ENCODE data around the gene PPP3R1.
"Not testable (repeated sequence)": the region's sequence is repeated elsewhere in the genome, so short reads cannot be mapped to it uniquely, and the experiment has no call there.

PPP3R1 gene

DNA sequence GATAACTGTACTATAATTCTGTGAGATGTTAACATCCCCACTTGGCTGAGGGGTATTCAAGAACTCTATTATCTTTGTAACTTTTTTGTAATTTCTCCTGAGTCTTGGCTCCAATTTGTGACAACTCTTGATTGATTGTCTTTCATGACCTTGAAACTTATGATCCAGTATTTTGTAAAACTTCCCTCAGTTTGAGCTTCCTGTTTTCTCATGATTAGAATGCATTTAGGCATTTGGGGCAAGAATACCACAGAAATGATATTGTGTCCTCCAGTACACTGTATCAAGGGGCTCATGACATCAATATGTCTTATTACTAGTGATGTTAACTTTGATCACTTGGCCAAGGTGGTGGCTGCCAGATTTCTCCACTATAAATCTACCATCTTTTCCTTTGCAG lies 57.2 kb downstream of the PPP3R1 start:
- Histone ChIP-seq H3K4me3 (no peak overlapping the region), H3K27ac (peak overlapping the region in 1 of 21 experiments; percentile 8)

DNA sequence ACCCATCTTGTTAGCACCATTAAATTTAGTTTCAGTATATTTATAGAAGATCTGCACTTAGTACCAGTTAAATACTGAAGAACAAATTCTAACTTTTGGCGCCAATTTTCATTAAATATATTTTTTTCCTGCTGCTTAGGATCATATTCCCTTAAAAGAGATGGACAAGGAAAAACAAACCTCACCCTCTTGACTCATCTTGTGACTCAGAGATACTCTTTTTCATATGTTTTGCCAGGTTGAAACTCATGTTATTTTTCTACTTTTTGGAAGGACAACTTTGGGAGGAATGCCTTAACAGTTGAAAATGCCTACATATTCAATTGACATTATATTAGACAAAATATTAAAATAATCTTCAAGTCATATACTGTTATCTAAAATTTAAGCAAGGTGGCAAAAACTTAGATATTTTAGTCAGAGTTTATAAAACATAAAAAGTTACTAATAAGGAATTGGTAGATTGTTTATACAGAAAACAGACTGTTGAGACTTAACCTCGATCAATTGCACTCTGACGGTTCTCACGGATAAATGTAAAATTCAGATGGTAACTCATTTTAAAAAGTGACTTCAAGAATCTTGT lies 58.5 kb downstream of the PPP3R1 start:
- H3K27ac ChIP-seq, result no peak overlapping the region
- H3K4me3 ChIP-seq, result no peak overlapping the region

DNA sequence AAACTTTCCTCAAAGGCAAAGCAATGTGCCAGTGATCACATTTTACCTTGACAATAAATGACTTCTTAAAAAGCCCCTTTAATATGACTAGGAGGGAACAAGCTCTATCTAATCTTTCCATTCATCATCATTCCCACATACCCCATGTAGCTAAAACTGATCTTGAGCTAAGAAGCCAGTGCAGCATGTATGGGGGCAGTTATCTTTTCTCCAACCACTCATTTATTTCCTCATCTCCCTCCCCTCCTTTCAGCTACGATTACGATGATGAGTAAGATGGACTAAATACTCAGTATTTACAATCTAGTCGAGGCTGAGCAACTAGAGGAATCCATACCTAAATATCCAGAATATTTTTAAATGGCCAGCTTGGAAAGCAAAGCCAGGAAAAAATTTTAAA lies 59.2 kb downstream of the PPP3R1 start:
- Histone ChIP-seq H3K4me3 (no peak overlapping the region), H3K27ac (no peak overlapping the region)

DNA sequence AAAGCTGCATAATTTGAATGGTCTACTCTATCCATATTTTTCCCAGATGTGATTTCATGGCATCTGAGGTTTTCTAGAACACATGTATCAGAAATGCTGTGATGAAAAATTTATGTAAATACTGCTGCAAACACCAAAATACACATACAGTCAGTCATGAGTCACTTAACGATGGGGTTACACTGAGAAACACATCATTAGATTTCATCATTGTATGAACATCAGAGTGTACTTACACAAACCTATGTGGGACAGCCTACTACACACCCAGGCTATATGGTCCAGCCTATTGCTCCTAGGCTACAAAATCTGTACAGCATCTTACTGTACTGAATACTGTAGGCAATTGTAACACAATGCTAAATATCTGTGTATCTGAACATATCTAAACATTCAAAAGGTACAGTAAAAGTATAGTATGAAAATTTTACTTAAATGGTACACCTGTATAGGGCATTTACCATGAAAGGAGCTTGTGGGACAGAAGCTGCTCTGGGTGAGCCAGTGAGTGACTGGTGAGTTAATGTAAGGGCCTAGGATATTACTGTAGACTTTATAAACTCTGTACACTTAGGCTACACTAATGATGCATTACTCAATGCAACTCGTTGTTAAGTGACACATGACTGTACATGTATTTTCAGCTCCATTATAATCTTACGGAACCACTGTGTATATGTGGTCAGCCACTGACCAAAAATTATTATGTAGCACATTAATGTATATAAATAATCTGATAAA lies 61.2 kb downstream of the PPP3R1 start:
- H3K27ac ChIP-seq, result no peak overlapping the region

DNA sequence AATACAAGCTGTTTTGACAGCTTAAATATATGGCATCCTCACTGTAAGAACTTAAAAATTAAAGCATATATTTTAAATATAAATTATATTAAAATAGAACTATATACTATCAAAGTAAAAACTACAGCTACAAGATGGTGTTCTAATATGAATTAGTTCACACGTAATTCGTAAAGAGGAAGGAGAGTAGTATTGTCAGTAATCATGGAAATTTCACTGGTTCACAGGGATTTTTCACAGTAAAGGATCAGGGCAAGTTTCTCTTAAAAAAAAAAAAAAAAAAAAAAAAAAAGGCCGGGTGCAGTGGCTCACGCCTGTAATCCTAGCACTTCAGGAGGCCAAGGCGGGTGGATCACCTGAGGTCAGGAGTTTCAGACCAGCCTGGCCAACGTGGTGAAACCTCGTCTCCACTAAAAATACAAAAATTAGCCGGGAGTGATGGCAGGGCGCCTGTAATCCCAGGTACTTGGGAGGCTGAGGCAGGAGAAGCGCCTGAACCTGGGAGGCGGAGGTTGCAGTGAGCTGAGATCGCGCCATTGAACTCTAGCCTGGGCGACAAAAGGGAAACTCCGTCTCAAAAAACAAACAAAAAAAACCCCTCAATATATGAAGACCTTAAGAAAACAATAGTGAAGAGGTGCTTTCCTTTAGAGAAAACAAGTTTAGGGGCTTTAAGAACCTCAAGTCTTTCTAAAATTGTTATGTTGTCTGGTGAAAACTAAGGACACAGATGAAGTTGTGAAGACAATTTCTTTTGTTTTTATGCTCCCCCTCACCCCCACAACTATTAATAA lies 62.1 kb downstream of the PPP3R1 start:
- Histone ChIP-seq H3K4me3 (no peak overlapping the region), H3K27ac (peak overlapping the region in 1 of 21 experiments; percentile 17)

More for the DNA sequence above, 61.2 kb downstream of the PPP3R1 start:
- no peak overlapping the region for H3K4me3 ChIP-seq

DNA sequence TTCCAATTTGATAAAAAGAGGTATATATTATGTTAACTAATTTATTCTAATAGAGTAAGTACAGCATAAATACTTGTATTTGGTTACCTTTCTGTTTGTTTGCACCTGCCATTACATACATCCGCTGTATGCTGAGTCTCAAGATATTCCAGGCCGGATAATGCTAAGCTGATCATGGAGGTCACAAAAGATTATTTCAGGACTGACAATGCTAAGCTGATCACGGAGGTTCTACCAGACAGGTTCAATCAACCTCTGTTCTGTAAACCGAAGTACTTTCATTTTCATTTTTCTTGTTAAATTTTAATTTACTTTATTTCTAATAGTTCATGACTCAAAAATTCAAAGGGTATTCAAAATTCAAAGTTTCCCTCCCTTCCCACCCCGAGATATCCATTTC lies 63.5 kb downstream of the PPP3R1 start:
- Histone ChIP-seq H3K4me3 (no peak overlapping the region), H3K27ac (no peak overlapping the region)

DNA sequence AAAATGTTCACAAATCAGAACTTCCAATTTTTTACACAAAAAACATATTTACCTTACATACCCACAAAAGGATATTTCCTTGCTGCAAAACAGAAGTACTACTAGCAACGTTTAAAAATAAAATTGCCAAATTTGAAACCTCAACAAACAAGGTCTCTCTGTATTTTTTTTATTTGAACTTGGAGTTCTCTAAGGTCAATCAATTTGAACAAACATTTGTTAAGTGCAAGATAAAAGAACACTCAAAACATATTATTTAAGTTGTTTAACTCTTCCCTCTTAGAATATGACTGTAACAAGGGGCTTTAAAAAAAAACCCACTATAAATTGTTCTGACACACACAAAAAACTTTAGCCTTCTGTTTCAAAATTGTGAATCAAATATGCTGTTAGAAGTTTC lies 65.0 kb downstream of the PPP3R1 start:
- Histone ChIP-seq H3K27ac (no peak overlapping the region), H3K4me3 (no peak overlapping the region)

DNA sequence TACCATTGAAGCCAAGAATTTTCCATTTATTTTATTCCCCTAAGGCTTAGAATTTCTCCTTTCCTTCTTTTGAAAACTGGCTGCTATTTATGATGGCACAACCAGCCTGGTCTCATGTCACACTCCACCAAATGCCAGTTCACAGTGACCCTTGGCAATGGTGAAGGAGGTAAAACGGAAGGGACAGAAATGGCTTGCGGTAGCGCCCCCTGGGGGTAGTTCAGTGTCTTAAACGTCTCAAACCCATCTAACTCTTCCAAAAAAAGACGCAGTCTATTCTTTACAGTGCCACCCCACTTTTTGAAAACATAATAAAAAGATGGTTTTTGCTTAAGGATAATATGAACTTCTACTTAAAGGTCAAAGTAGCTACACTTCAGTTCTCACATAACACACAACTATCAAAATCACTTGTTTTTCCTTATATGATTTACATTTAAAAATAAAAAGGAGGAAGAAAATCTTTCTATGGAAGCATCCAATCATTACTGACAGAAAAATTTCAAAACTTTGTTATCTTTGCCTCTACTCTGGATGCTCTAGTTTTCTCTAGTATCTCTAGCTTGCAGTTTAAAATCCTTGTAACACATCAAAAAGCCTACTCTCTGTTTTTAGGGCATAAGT lies 66.7 kb downstream of the PPP3R1 start:
- H3K4me3 ChIP-seq, result no peak overlapping the region
- no peak overlapping the region for H3K27ac ChIP-seq

DNA sequence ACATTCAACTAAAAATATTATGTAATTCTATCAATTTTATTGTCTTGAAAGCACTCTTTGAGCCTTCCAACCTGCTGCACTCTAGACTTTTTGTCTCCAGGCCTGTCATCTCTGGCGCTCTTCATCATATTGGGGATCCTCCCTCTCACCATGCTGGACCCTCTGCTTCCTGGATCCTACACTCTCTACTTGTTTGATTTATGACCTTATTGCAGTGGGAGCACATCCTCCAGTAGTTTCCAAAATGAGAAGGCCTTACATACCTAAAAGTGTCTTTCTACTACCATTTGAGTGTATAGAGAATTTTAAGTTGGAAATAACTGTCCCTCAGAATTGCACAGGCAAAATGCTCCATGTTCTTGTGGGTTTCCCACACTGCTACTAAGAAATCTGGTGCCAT lies 69.4 kb downstream of the PPP3R1 start:
- no peak overlapping the region for H3K4me3 ChIP-seq
- H3K27ac ChIP-seq, result no peak overlapping the region

DNA sequence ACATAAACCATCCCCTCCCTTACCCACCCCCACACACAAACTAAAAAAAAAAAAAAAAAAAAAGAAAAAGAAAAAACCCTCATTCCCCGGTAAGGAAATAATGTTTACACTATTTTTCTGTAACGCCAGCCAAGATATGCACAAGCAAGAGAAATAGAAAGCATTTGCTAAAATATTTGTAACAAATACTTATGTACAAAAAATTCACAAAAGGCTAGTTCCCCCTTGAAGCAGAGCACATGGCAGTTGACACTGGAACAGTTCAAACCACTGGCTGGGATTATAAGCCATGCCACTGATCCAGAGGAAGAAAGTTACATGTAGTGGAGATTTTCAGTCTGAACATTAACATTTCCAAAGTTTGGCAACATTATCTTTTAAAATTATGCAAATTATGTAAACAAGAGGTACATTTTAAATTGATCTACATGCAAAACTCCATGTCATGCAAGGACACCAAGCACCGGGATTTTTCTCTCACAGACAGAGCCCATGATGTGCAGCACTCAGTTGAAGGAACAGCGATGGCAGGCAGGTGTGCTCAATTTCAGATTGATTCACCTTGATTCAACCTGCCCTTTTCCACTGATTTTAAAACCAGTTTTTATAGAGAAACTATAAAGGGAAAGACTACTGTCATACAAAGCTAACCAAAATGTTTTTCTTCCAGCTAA lies 73.2 kb downstream of the PPP3R1 start:
- no peak overlapping the region for H3K27ac ChIP-seq
- H3K4me3 ChIP-seq, result no peak overlapping the region

DNA sequence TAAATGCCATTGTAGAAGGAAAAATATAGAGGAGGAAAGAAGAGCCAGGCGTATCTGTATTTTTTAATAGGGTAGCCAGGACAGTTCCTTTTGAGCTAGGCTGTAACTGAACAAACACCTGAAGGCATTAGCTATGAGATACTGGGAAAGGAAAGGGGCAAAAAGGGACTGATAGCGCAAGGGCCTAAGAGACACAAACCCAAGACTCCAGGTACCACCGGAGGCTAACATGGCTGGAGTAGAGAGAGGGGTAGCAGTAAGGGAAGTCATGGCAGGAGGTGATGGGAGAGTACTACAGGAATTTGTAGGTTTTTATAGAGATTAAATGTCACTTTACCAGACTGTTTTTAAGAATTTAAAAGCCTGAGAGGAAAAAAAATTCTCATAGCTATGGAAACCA lies 73.9 kb downstream of the PPP3R1 start:
- H3K4me3 ChIP-seq, result no peak overlapping the region
- H3K27ac ChIP-seq, result no peak overlapping the region

DNA sequence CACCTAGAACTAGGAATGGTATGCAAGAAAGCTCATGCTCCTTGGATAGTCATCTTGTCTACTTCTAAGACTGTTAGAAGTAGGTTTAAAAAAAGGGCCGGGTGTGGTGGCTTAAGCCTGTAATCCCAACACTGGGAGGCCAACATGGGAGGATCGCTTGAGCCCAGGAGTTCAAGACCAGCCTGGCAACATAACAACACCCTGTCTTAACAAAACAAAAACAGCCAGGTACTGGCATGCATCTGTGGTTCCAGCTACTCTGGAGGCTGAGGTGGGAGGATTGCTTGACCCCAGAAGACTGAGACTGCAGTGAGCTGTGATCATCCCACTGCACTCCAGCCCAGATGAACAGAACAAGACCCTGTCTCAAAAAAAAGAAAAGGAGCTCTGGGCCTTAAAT lies 74.8 kb downstream of the PPP3R1 start:
- Histone ChIP-seq H3K4me3 (no peak overlapping the region), H3K27ac (no peak overlapping the region)

DNA sequence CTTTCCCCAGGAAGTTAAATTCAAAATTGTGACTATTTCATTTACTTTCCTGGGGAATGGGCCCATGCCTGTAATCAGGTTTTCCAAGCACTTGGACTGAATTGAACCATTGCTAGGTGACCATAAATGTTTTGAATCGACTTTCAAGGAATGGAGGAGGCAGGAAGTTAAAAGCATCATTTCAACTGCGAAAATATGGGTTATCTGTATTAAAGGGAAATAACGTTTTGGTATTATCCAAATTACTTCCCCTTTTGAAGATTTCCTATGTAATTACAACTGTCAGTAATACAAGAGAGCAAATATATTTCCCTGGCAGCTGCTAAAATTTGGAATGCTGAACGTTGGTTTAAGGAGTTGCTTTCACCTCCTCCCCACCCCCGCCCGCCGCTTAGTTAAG lies 75.7 kb downstream of the PPP3R1 start:
- no peak overlapping the region for H3K27ac ChIP-seq
- no peak overlapping the region for H3K4me3 ChIP-seq

DNA sequence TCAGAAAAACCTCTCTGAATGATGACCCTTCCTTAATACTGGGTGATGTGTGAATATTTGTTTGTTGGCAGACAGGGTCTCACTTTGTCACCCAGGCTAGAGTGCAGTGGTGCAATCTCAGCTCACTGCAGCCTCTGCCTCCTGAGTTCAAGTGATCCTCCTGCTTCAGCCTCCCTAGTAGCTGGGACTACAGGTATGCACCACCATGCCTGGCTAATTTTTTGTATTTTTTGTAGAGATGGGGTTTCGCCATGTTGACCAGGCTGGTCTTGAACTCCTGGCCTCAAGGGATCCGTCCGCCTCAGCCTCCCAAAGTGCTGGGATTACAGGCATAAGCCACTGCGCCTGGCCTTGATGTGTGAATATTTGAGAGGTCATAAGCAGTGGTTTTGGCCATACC lies 77.1 kb downstream of the PPP3R1 start:
- not testable (repeated sequence) for H3K4me3 ChIP-seq, H3K27ac ChIP-seq

DNA sequence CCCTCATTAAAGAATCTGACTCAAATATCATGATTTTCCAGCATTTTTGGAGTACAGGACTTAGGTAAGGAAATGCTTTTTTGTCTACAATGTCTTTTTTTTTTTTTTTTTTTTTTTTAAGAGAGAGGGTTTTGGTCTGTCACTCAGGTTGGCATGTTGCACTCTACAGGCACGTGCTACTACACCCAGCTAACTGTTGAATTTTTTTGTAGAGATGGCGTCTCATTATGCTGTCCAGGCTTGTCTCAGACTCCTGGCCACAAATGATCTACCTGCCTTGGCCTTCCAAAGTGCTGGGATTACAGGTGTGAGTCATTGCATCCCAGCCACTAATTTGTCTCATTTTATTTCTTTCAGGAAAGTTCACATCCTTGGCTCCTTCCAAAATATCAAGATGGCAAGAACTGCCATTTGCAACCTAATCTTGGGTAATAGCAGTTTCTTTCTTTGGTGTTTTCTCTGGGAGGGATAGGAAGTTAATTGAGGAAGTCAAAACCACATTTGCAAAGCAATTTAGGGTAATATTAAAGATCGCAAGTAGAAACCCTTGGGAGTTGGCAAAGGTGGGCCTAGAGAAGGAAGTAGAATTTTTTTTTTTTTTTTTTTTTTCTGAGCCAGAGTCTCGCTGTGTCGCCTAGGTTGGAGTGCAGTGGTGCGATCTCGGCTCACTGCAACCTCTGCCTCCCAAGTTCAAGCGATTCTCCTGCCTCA lies 79.2 kb downstream of the PPP3R1 start:
- H3K27ac ChIP-seq, result no peak overlapping the region
- H3K4me3 ChIP-seq, result no peak overlapping the region

DNA sequence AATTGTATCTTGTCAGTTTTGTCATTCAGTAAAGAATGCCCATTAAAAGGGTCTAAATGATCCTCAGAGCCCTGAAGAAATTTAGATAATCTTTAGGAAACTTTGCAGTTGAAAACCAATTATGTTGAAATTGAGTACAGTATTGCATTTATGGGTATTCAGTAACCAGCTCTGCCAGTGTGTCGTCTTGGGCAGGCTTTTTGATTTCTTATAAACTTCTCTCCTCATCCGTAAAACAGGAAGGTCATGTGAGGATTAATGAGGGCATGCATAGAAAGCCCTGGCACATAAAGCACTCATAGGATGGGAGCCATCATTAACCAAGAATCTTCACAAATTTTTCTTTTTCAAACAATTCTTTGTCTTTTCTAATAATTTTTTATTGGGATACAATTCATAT lies 79.8 kb downstream of the PPP3R1 start:
- Histone ChIP-seq H3K27ac (no peak overlapping the region), H3K4me3 (no peak overlapping the region)

DNA sequence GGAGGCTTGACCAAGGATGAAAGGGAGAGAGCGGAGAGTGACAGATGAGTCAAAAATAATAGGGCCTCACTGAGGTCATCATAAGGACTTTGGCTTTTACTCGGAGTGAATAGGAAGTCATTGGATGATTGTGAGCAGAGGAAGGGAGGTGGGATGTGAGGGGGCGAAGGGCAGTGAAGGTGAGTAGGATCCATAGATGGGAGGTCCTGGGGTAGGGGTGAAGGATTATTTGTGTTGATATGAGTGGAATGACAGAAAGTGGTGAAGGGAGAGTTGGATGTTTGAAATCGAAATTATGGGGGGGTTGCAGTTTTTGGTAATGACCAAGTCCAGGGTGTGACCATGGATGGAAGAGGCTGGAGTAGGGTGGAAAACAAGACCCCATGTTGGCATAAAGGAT lies 80.6 kb downstream of the PPP3R1 start:
- Histone ChIP-seq H3K4me3 (no peak overlapping the region), H3K27ac (no peak overlapping the region)

DNA sequence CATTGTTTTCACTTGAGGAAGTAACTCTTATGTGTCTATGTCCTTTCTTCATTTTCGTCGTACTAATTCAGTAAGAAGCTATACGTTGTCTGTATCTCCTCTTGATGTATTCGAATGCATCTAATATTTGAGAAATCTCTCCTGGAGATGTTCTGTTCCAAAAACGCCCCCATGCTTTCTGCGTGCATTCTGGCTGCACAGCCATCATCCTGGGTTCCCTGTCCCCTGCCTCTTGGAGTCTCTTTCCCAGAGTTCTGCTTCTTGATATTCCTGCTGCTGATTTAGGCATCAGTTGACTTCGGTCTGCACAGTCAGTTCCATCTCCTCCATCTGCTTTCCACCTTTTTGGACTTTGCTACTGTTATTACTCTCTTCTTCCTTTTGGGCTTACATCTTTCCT lies 81.2 kb downstream of the PPP3R1 start:
- H3K27ac ChIP-seq, result no peak overlapping the region

DNA sequence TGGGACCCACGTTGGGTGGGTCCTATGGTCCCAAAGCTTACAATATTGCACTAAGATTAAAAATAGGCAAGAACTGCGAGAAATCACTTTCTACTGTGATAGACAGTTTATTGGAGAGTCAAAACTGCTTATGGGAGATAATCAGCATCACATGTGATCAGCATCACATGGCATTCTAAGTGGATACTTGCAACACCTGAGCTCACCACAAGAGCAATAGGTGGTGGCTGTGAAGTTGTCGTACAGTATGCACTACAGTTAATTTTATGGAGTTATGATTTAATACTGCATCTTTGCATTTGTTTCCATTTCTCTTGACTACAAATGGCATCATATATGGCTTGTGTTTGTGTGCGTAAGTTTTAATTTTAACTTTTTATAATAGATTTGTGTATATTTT lies 83.0 kb downstream of the PPP3R1 start:
- Histone ChIP-seq H3K27ac (no peak overlapping the region), H3K4me3 (no peak overlapping the region)

More for the DNA sequence above, 81.2 kb downstream of the PPP3R1 start:
- no peak overlapping the region for H3K4me3 ChIP-seq

All from skin epidermis (tissue), 12 donors.